SJCRH30 (cell line): Measurements from ENCODE around the gene SFMBT1. TPM values are rescaled to one million over a fixed set of nuclear protein-coding genes. Genes with fewer than 3 reads are reported as not detected.

Source experiments
- DNase-seq, 2 experiments: peaks; one replicate each; pipeline ENCODE4 v3.0.0-alpha.2; 2015 to 2020
- H3K27ac ChIP-seq: fragments of 250-450 bp; sonication (Bioruptor Pico); 2 replicates; pipeline ENCODE4 v1.5.1; 2020; ENCODE audit warnings: mild to moderate bottlenecking, moderate library complexity
- H3K27me3 ChIP-seq: fragments of 250-450 bp; sonication (Bioruptor Pico); 2 replicates; pipeline ENCODE4 v1.5.1; 2020; ENCODE audit warnings: mild to moderate bottlenecking, moderate library complexity
- H3K36me3 ChIP-seq: fragments of 250-450 bp; sonication (Bioruptor Pico); 2 replicates; pipeline ENCODE4 v1.5.1; 2020; ENCODE audit warnings: mild to moderate bottlenecking, moderate library complexity
- H3K4me1 ChIP-seq: fragments of 250-450 bp; sonication (Bioruptor Pico); 2 replicates; pipeline ENCODE4 v1.5.1; 2020; ENCODE audit warnings: mild to moderate bottlenecking, moderate library complexity
- H3K4me3 ChIP-seq: fragments of 250-450 bp; sonication (Bioruptor Pico); 2 replicates; pipeline ENCODE4 v1.5.1; 2020; ENCODE audit warnings: mild to moderate bottlenecking, moderate library complexity
- H3K9me3 ChIP-seq: fragments of 250-450 bp; sonication (Bioruptor Pico); replicated peaks from 2 replicates; pipeline ENCODE4 v1.5.1; 2020; ENCODE audit warnings: mild to moderate bottlenecking, moderate library complexity
- total RNA-seq: library from RNA; depleted of rRNA; stranded (reverse); fragments of >200 nt; shearing (Covaris generic); gene quantifications from 2 replicates; pipeline ENCODE4 v1.2.3, GENCODE V29; 2014

SFMBT1 gene
- total RNA-seq, 1 experiment from 2014 or later, result 13.9 TPM

- no peaks in the 10 kb centered on the region for H3K36me3 ChIP-seq
- no peak for DNase-seq
- H3K9me3 ChIP-seq, result no peaks in the 10 kb centered on the region
- no peak overlapping the region for H3K27ac ChIP-seq
- H3K4me1 ChIP-seq, result no peaks in the 10 kb centered on the region
- no peak overlapping the region for H3K4me3 ChIP-seq
- no peaks in the 10 kb centered on the region for H3K27me3 ChIP-seq
Measured at GRCh38 chr3:53079147-53079546, 33.3 kb upstream of the SFMBT1 start.

- Histone ChIP-seq H3K36me3 (no peaks in the 10 kb centered on the region), H3K27ac (no peak overlapping the region), H3K27me3 (no peaks in the 10 kb centered on the region), H3K9me3 (no peaks in the 10 kb centered on the region), H3K4me3 (no peak overlapping the region), H3K4me1 (no peaks in the 10 kb centered on the region)
- no peak for DNase-seq
Measured at GRCh38 chr3:53078656-53079055, 32.8 kb upstream of the SFMBT1 start.

- Histone ChIP-seq H3K27me3 (no peaks in the 10 kb centered on the region), H3K4me3 (no peak overlapping the region), H3K36me3 (no peaks in the 10 kb centered on the region), H3K9me3 (no peaks in the 10 kb centered on the region), H3K4me1 (no peaks in the 10 kb centered on the region), H3K27ac (no peak overlapping the region)
- peak in 1 of 2 experiments; percentile 13 for DNase-seq
Measured at GRCh38 chr3:53077476-53078220, 31.8 kb upstream of the SFMBT1 start.

GRCh38 chr3:53075743-53076140, 29.9 kb upstream of the SFMBT1 start:
- H3K4me3 ChIP-seq, result no peak overlapping the region
- H3K9me3 ChIP-seq, result no peaks in the 10 kb centered on the region
- DNase-seq, result no peak
- no peaks in the 10 kb centered on the region for H3K27me3 ChIP-seq
- no peak overlapping the region for H3K27ac ChIP-seq
- no peaks in the 10 kb centered on the region for H3K36me3 ChIP-seq
- H3K4me1 ChIP-seq, result peaks cover 4% of the 10 kb centered on the region; the same call in 1 of the 2 replicates

- DNase-seq, result no peak
- no peaks in the 10 kb centered on the region for H3K36me3 ChIP-seq
- H3K4me3 ChIP-seq, result no peak overlapping the region
- H3K4me1 ChIP-seq, result peaks cover 4% of the 10 kb centered on the region; the same call in 1 of the 2 replicates
- no peaks in the 10 kb centered on the region for H3K27me3 ChIP-seq
- no peaks in the 10 kb centered on the region for H3K9me3 ChIP-seq
- no peak overlapping the region for H3K27ac ChIP-seq
Measured at GRCh38 chr3:53074761-53075742, 29.2 kb upstream of the SFMBT1 start.

- Histone ChIP-seq H3K4me3 (no peak overlapping the region), H3K27me3 (no peaks in the 10 kb centered on the region), H3K27ac (no peak overlapping the region), H3K36me3 (no peaks in the 10 kb centered on the region), H3K9me3 (no peaks in the 10 kb centered on the region), H3K4me1 (peaks cover 4% of the 10 kb centered on the region; the same call in 1 of the 2 replicates)
- no peak for DNase-seq
Measured at GRCh38 chr3:53074366-53074696, 28.5 kb upstream of the SFMBT1 start.

- no peaks in the 10 kb centered on the region for H3K9me3 ChIP-seq
- H3K36me3 ChIP-seq, result no peaks in the 10 kb centered on the region
- no peak overlapping the region for H3K27ac ChIP-seq
- H3K4me3 ChIP-seq, result peak overlapping the region; percentile 55
- no peaks in the 10 kb centered on the region for H3K27me3 ChIP-seq
- no peak for DNase-seq
- H3K4me1 ChIP-seq, result peaks cover 4% of the 10 kb centered on the region; the same call in 1 of the 2 replicates
Measured at GRCh38 chr3:53073553-53074365, 27.9 kb upstream of the SFMBT1 start.

GRCh38 chr3:53072653-53073552, 27.0 kb upstream of the SFMBT1 start:
- Histone ChIP-seq H3K4me3 (peak overlapping the region; percentile 55), H3K27ac (no peak overlapping the region), H3K27me3 (no peaks in the 10 kb centered on the region), H3K4me1 (peaks cover 4% of the 10 kb centered on the region; the same call in 1 of the 2 replicates), H3K9me3 (no peaks in the 10 kb centered on the region), H3K36me3 (no peaks in the 10 kb centered on the region)
- DNase-seq, result peak; percentile 86 to 89

- Histone ChIP-seq H3K9me3 (no peaks in the 10 kb centered on the region), H3K27ac (no peak overlapping the region), H3K36me3 (no peaks in the 10 kb centered on the region), H3K4me3 (no peak overlapping the region; the same call in 1 of the 2 replicates), H3K27me3 (no peaks in the 10 kb centered on the region), H3K4me1 (peaks cover 8% of the 10 kb centered on the region; the same call in 1 of the 2 replicates)
- no peak for DNase-seq
Measured at GRCh38 chr3:53071882-53072431, 26.1 kb upstream of the SFMBT1 start.

- H3K9me3 ChIP-seq, result no peaks in the 10 kb centered on the region
- no peak overlapping the region for H3K27ac ChIP-seq
- peaks cover 8% of the 10 kb centered on the region; the same call in 1 of the 2 replicates for H3K4me1 ChIP-seq
- no peak for DNase-seq
- no peaks in the 10 kb centered on the region for H3K36me3 ChIP-seq
- no peaks in the 10 kb centered on the region for H3K27me3 ChIP-seq
- no peak overlapping the region for H3K4me3 ChIP-seq
Measured at GRCh38 chr3:53069422-53070068, 23.7 kb upstream of the SFMBT1 start.

- Histone ChIP-seq H3K36me3 (no peaks in the 10 kb centered on the region), H3K4me3 (no peak overlapping the region), H3K27ac (no peak overlapping the region), H3K27me3 (no peaks in the 10 kb centered on the region), H3K4me1 (peaks cover 8% of the 10 kb centered on the region; the same call in 1 of the 2 replicates), H3K9me3 (no peaks in the 10 kb centered on the region)
- DNase-seq, result no peak
Measured at GRCh38 chr3:53068176-53068575, 22.3 kb upstream of the SFMBT1 start.

- peak; percentile 67 to 71 for DNase-seq
- no peak overlapping the region for H3K27ac ChIP-seq
Measured at GRCh38 chr3:53067567-53067966, 21.7 kb upstream of the SFMBT1 start.

More at GRCh38 chr3:53067567-53067966, 21.7 kb upstream of the SFMBT1 start:
- Histone ChIP-seq H3K9me3 (no peaks in the 10 kb centered on the region), H3K36me3 (no peaks in the 10 kb centered on the region), H3K4me1 (peaks cover 8% of the 10 kb centered on the region; the same call in 1 of the 2 replicates), H3K27me3 (no peaks in the 10 kb centered on the region), H3K4me3 (no peak overlapping the region)
